ENCODE results near the gene CPPED1.
"Not testable (repeated sequence)": the region's sequence is repeated elsewhere in the genome, so short reads cannot be mapped to it uniquely, and the experiment has no call there.

CPPED1 gene

DNA sequence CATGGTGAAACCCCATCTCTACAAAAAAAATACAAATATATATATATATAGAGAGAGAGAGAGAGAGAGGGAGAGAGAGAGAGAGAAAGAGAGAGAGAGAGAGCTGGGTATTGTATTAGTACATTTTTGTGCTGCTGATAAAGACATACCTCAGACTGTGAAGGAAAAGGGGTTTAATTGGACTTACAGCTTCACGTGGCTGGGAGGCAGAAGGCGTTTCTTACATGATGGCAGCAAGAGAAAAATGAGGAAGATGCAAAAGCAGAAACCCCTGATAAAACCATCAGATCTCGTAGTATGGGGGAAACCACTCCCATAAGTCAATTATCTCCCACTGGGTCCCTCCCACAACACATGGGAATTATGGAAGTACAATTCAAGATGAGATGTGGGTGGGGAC lies 37.5 kb downstream of the CPPED1 start:
- not testable (repeated sequence) for DNase-seq

DNA sequence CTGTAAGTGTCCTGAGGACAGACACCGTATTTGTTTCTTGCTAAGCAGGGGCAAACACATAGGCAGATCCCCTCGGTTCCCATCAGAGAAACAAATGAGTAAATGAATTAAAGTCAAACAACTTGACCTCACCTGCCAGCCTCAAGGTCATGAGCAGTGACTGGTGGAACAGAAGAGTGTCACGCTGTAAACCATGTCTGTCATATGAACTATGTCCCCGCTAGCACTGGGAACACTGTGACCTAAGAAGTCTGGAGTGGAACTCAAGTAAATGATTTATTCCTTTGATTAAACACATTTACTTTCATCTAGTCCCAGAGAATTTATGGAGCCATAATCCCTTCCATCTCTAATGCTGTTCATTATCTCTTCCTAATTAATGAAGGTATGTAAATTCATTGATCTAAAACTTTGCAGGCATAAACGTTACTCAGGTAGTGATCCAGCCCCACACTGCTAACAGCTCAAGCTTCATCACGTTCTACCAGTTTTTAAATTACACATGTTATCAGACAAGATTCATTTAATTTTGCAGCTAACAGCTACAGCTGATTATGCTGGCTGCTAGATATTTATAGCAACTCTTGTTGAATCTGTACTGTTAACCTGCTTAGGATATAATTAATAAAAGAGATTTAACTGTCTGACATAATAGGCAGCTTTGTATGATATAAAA lies 38.7 kb downstream of the CPPED1 start:
- DNase-seq = no peak

DNA sequence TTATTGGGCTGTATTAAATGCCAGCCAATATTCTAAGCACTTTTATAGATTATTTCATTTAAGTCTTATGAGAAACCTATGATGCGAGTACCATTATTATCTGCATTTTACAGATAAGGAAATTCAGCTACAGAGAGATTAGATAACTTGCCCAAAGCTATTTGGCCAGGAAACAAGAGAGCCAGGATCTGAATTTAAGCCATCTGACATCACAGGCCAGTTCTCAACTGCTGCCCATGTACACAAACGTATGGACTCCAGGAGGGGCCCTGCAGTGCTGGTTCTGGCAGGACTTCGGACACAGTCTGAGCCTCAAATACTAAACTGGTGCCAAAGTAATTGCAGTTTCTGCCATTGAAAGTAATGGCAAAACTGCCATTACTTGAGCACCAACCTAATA lies 40.2 kb downstream of the CPPED1 start:
- DNase-seq = no peak

DNA sequence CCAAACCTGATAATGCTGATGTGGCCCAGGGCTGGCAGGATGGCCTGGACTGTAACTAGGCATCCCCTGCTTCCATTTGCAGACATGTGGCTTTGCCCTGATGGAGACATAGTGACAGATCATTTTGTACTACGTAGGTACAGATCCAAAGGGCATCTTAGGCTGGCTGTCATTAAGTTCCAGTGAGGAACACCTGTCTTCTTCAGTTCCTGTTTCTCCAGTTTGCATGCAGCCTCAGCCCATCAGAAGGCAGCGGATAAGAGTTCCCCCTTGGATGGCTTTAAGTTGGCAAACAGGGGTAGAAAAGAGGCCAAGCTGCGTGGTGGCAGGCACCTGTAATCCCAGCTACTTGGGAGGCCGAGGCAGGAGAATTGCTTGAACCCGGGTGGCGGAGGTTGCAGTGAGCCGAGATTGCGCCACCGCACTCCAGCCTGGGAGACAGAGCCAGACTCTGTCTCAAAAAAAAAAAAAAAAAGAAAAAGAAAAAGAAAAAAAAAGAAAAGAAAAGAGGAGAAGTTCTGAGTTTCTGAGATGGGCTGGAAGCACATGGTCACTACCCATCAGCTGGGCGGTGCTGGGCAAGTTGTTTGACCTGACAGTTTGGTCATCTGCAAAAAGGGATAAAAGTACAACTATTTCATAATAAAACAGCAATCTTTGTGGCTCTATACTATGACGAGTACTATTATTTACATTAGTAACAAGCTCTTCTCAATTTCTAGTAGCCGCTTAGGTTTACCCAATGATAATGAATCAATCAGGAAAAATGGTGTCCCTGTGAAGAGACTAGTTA lies 42.7 kb downstream of the CPPED1 start:
- DNase-seq = no peak

DNA sequence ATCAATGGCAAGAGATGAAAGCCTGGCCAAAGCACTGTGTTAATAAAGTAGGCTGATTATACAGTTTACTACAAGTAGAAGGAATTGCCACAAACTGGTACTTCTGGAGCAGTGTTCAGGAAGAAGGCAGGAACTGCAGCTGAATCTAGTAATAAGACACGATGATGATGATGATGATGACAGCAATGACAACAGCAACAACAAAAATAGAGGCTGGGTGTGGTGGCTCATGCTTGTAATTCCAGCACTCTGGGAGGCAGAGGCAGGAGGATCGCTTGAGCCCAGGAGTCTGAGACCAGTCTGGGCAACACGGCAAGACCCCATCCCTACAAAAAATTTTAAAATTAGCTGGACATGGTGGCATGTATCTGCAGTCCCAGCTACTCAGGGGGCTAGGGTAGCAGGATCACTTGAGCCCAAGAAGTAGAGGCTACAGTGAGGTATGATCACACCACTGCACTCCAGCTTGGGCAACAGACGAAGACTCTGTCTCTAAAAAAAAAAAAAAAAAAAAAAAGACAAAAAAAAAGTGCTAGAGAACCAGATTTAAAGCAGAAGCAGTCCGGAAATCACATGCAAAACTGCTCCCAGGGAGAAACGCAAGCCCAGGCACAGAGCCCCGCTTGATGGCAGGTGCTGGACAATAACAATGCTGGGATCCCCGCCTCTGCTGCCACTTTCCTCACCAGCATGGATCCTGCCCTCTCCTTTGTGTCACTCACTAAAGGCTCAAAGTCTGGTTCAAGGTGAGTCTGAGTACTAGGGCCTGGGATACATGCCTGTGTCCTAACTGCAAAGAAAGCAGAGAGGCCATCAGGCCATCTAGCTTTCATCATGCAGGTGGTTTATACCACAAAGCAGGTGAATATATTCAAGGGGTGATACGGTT lies 44.8 kb downstream of the CPPED1 start:
- DNase-seq = no peak

DNA sequence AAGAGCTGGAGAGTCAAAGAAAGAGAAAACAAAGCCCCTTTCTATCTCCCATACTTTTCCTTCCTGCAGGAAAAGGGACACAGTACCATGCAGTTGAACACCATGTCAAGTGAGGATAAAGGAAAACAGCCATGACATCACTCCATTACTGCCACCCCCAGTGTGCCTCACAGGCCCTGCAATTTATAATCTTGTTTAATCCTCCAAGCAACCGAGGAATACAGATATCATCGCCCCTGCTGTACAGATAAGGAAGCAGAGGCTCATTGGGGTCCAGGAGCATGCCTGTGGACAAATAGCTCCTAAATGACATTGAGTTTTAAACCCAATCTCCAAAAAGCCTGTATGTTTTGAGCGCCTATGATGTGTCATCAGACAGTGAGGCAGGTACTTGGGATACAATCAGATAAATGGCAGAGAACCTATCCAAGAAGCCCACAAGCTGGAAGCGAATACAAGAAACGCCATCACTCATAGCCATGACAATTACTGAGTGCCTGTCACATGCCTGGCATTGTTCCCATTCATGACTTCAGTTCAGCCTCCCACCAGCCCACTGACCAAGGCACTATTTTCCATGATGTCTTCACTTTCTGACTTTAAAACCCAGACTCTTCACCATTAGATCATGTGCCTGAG lies 45.5 kb downstream of the CPPED1 start:
- DNase-seq = no peak

DNA sequence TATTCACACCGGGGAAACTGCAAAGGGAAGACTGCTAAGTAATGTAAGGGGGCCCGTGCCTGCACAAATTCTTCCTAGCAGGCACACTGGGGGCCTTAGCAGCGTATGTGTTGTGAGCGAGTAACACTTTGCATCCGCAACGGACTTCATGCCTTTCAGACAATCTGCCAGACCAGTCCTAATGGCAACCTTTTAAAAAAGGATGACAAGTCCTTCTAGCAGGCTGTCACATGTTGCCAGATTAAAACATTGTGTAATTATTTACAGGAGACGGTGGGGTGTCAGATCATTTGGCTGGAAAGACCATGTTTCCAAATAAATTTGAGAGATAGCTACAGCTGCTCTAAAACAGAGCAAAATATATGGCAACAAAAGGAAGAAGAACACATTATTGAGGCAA lies 46.1 kb downstream of the CPPED1 start:
- DNase-seq = no peak

DNA sequence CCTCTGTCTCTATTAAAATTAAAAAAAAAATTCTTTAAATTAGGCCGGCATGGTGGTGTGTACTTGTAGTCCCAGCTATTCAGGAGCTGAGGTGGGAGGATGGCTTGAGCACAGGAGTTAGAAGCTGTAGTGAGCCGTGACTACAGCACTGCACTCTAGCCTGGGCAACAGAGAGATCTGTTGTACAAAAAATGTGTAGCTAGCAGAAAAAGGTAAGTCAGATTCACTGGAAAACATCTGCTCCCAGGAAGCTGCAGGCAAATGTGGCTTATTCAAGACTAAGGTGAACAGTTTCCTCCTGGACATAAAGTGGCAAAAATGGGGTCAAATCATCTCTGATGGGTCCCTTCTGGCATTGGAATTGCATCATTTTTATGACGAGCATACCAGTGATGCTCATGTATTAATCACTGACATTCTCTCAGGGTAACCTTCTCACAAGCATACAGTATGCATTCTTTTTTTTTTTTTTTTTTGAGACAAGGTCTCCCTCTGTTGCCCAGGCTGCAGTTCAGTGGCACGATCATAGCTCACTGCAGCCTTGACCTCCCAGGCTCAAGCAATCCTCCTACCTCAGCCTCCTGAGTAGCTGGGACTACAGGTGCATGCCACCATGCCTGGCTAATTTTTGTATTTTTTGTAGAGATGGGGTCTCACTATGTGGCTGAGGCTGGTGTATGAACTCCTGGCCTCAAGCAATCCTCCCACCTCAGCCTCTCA lies 48.7 kb downstream of the CPPED1 start:
- DNase-seq = no peak

DNA sequence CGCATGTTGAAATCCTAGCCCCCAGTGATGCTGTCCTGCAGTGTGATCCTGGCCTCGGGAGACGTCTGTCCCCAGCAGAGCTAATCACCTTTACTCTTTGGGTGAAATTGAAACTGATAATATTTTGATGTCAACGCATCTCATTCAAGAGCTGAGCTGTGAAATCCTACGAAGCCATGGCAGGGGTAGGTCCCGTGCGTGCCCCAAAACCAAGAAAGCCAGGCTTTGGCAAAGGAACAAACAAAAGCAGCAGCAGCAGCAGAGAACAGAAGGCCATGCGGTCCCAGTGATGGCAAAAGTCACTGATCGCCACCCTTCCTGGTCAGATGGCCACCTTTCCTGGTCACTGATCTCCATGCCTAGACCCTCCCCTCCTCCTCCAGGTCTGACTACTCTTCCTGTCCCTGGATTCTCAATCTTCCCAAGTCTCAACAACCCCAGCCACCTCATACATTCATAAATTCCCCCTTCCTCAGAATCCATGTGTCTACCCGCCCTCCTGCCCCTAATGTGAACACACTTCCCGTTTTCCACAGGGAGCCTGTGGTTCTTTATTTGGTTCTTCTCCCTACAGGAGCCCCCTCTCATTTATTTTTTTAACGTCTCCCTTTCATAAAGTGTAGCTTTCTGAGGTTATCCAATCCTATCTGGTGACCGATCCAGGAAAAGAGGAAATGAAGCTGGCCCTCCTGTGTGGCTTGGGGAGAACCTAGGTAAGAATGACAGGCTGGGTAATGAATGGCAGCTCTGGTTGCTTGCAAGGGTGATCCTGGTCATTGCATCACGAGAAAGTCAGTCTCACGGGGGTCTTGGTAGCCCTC lies 50.3 kb downstream of the CPPED1 start:
- no peak for DNase-seq

DNA sequence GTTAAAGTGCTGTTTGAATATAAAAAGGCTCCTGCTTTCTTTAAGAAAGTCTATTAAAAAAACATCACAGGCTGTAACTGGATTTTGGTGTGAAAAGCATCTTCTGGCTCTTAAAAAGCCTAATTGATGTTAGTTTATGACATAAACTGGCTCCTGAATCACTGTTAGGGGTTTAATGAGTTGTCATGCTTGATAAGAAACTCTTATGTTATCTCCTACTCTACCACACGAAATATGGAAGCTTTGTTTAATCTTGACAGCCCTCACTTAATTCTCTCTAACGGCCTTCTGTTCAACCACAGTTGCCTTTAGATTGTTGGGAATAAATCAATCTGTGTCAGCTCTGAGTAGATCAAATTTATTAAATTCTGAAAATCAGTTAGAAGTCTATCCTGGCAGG lies 51.5 kb downstream of the CPPED1 start:
- no peak for DNase-seq

DNA sequence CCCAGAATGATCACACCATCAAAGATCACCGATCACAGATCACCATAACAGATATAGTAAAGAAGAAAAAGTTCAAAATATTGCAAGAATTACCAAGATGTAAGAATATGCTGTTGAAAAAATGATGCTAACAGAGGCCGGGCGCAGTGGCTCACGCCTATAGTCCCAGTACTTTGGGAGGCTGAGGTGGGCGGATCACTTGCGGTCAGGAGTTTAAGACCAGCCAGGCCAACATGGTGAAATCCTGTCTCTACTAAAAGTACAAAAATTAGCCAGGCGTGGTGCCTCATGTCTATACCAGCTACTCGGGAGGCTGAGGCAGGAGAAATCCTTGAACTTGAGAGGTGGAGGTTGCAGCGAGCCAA lies 53.2 kb downstream of the CPPED1 start:
- no peak for DNase-seq

DNA sequence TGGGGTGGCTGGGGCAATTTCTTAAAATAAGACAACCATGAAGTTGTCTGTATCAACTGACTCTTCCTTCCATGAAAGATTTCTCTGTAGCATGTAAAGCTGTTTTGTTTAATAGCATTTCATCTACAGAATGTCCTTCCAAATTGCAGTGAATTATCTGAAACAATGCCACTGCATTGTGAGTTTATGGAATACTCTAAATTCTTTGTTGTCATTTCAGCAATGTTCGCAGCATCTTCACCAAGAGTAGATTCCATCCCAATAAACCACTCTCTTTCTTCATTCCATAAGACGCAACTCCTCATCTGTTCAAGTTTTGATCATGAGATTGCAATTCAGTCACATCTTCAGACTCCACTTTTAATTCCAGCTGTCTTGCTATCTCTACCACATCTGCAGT lies 54.6 kb downstream of the CPPED1 start:
- no peak for DNase-seq

DNA sequence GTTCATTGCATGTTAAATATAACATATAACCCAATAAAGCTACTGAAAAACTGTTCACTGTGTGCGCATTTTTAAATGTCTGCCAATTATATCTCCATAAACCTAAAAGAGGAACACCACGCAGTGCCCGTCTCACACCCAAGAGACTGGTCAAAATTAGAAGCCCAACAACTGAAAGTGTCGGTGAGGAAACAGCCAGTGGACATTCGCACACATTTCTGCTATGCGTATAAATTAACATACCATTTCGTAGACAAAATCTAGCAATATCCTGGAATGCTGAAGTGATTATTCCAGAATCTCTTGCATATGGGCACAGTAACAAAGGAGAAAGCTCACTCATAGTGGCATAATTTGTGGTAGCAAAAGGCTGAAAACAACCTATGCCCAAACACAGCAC lies 55.9 kb downstream of the CPPED1 start:
- DNase-seq = no peak

DNA sequence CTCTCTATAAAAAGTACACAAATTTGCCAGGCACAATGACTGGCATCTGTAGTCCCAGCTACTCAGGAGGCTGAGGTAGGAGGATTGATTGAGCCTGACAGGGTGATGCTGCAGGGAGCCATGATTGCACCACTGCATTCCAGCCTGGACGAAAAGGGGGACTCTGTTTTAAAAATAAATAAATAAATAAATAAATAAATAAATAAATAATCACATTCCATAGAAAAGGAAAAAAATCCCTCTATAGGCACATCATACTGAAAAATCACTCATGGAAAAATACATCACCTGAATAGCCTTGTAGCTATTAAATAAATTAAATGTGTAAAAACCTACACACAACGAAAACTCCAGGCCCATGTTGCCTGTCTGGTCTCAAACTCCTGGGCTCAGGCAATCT lies 56.4 kb downstream of the CPPED1 start:
- DNase-seq = no peak

DNA sequence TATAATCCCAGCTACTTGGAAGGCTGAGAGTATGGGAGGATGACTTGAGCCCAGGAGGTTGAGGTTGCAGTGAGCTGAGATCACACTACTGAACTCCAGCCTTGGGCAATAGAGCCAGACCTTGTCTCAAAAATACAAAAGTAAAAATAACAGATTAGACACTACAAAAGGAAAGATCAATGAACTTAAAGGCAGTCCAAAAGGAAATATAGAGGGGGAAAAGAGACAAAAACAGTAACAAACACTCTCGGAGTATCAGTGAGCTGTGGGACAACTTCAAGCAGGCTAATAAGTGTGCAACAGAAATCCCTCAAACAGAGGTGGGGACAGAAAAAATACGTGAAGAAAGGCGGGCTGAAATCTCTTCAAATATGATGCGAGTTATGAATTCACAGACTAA lies 58.8 kb downstream of the CPPED1 start:
- no peak for DNase-seq

DNA sequence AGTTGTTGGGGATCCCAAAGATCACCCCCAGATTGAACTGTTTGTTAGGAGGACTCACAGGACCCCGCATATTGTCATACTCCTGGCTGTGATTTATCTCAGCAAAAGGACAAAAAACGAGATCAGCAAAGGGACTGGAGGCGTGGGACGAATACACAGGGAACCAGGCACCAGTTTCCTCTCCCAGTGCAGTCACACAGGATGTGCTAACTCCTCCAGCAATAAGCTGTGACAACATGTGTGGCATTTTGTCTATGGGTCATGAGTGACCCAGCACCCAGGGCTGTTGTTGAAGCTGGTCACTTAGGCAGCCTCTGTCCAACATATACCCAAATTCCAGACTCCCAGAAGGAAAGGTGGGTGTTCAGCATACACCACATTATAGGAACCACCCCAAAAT lies 60.9 kb downstream of the CPPED1 start:
- no peak for DNase-seq

DNA sequence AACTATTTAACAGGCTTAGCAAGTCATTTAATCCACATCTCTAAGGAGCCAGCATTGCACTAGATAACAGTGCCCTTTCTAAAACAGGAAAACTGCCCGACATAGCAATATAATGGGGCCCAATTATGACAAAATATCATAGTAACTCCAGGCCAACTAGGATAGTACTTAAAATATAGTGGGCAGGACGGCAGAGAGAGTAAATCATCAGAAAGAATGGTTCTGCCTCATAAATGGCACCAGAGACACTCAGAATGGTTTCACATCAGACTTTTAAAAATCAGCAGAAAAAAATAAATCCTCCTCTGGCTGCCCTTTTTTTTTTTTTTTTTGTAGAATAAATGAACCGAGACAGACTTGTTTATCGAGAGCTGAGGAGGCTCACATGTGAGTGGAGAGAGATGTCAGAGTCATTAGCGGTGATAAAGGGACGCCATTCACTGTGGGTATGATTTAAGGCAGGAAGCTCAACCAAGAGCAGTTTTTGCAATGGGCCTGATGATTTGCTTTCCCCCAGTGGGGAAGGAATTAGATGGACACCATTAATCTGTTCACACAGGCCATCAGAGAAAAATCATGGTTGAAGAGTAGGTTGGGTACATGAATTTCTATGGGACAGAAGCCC lies 62.6 kb downstream of the CPPED1 start:
- no peak for DNase-seq

DNA sequence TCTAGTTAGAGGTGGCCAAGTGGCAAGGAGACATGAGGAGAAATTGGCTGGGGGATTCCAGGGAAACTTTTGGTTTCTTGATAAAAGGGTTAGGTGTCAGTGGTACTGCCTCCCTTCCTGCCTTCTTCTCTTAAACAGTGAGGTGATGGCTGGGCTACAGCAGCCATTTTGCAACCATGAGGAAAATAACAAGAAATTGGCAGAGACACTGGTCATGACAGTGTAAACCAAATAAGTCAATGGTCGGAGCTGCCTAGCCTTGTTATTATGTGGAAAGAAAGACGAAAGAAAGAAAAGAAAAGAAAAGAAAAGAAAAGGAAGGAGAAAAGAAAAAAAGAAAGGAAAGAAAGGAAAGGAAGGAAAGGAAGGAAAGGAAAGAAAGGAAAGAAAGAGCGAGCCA lies 63.9 kb downstream of the CPPED1 start:
- DNase-seq = no peak

DNA sequence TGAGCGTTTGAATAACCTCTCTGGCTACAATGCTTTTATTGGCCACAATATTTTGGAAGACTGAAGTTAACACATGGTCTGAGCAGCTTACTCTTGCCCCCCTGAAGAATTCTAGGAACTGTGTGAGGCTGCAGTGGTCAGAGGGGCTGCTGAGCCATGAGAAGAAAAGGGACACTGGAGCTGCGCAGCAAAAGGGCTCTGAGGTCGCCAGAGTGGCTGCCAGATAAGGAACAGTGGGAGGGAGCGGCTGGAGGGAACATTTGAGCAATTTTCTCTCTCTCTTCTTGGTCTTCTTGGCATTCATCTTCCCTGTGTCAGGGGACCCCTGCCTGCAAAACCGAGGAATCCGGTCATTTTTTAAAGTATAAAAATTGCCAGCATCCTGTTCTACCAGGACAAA lies 66.1 kb downstream of the CPPED1 start:
- no peak for DNase-seq

DNA sequence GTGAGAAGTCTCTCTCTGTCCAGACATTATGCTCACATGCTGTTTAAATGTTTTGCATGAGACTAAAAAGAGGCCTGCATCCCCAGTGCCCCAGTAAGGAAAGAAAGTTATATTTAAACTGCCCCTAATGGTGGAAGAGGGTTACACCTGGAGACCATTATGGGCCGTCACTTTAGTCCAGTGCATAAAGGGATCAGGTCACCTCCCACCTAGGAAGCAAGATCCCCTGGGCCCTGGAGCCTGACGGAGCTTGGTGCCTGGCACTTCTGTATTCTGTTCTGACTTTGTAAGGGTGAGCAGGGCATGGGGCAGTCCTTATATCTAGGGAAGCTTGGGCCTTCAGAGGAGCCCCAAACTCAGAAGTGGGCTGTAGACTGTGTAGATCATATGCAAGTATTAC lies 67.9 kb downstream of the CPPED1 start:
- no peak for DNase-seq

DNA sequence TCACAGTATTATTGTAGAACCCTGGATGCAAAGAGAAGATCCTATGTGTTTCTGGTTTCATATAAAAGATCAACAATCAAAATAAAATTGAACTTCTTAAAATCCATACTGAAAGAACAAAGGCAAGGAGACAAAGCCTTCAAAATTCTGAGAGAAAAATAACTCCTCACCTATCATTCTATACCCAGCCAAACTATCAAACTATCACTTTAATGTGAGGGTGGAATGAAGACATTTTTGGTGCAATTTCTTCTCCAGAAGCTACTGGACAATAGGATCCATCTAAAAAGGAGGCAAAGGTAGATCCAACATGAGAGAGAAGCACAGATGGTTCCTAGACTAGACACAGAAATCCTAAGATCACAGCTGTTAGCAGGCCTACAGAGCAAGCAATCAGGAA lies 71.1 kb downstream of the CPPED1 start:
- no peak for DNase-seq

Data from 8988T (cell line).